ENCODE measurements around the gene NR2C2.

NR2C2 gene

GRCh38 chr3:14915636-14916222 lies 31.7 kb upstream of the NR2C2 start:
- TF ChIP-seq TAF1 (IDR thresholded peaks at IDR 0.05; ENCODE audit: borderline replicate concordance, insufficient read depth, low read length) = no peak

GRCh38 chr3:14918356-14918860 lies 29.0 kb upstream of the NR2C2 start:
- no peak for TF ChIP-seq SIN3A (IDR thresholded peaks at IDR 0.05; ENCODE audit: borderline replicate concordance, insufficient read depth, low read length)
- no peak for TF ChIP-seq FOXP2 (optimal IDR thresholded peaks at IDR 0.05; ENCODE audit: borderline replicate concordance, extremely low read depth, extremely low read length, insufficient read depth)
- TF ChIP-seq POLR2AphosphoS5 (IDR thresholded peaks at IDR 0.05; ENCODE audit: low read depth, low read length) = no peak
- no peak for TF ChIP-seq TAF1 (IDR thresholded peaks at IDR 0.05; ENCODE audit: borderline replicate concordance, insufficient read depth, low read length)

GRCh38 chr3:14920536-14920935 lies 26.8 kb upstream of the NR2C2 start:
- no peak for TF ChIP-seq POLR2AphosphoS5 (IDR thresholded peaks at IDR 0.05; ENCODE audit: low read depth, low read length)
- no peak for TF ChIP-seq TAF1 (IDR thresholded peaks at IDR 0.05; ENCODE audit: borderline replicate concordance, insufficient read depth, low read length)
- TF ChIP-seq FOXP2 (optimal IDR thresholded peaks at IDR 0.05; ENCODE audit: borderline replicate concordance, extremely low read depth, extremely low read length, insufficient read depth) = no peak
- no peak for TF ChIP-seq REST (IDR thresholded peaks at IDR 0.05; ENCODE audit: insufficient read depth in 1 of 2, low read depth in 2 of 2, low read length in 2 of 2)
- no peak for TF ChIP-seq SIN3A (IDR thresholded peaks at IDR 0.05; ENCODE audit: borderline replicate concordance, insufficient read depth, low read length)

GRCh38 chr3:14921034-14921616 lies 26.3 kb upstream of the NR2C2 start:
- TF ChIP-seq FOXP2 (optimal IDR thresholded peaks at IDR 0.05; ENCODE audit: borderline replicate concordance, extremely low read depth, extremely low read length, insufficient read depth) (peak; percentile 63), SIN3A (IDR thresholded peaks at IDR 0.05; ENCODE audit: borderline replicate concordance, insufficient read depth, low read length) (no peak), REST (IDR thresholded peaks at IDR 0.05; ENCODE audit: insufficient read depth in 1 of 2, low read depth in 2 of 2, low read length in 2 of 2) (no peak)

- TF ChIP-seq FOXP2 (optimal IDR thresholded peaks at IDR 0.05; ENCODE audit: borderline replicate concordance, extremely low read depth, extremely low read length, insufficient read depth) (no peak), POLR2AphosphoS5 (IDR thresholded peaks at IDR 0.05; ENCODE audit: low read depth, low read length) (no peak), TAF1 (IDR thresholded peaks at IDR 0.05; ENCODE audit: borderline replicate concordance, insufficient read depth, low read length) (no peak), REST (IDR thresholded peaks at IDR 0.05; ENCODE audit: insufficient read depth in 1 of 2, low read depth in 2 of 2, low read length in 2 of 2) (no peak), SIN3A (IDR thresholded peaks at IDR 0.05; ENCODE audit: borderline replicate concordance, insufficient read depth, low read length) (no peak)
These were observed 25.3 kb upstream of the NR2C2 start for GRCh38 chr3:14921811-14922705.
